ENCODE data around the gene PDIK1L.

Gene PDIK1L

GRCh38 chr1:26130695-26131094, 19.1 kb downstream of the PDIK1L start:
- no peak for DNase-seq (ENCODE audit: low read depth in 1 of 2, low spot score in 1 of 2)
- Histone ChIP-seq H3K4me3 (replicated peaks; ENCODE audit: insufficient read depth, low read length) (no peak overlapping the region), H3K27me3 (ENCODE audit: insufficient read depth, poor library complexity, severe bottlenecking) (no peaks in the 10 kb centered on the region), H3K27ac (replicated peaks) (no peak overlapping the region)
- TF ChIP-seq SPI1 (IDR thresholded peaks at IDR 0.05; ENCODE audit: borderline replicate concordance, low read depth), result no peak

- H3K27me3 ChIP-seq (ENCODE audit: insufficient read depth, poor library complexity, severe bottlenecking), result no peaks in the 10 kb centered on the region
- H3K27ac ChIP-seq (replicated peaks), result no peak overlapping the region
- TF ChIP-seq CTCF (IDR thresholded peaks at IDR 0.05; ENCODE audit: insufficient read depth, low read length), result no peak
- TF ChIP-seq POLR2AphosphoS5 (IDR thresholded peaks at IDR 0.05; ENCODE audit: low read depth), result no peak
- no peak for TF ChIP-seq SPI1 (IDR thresholded peaks at IDR 0.05; ENCODE audit: borderline replicate concordance, low read depth)
- TF ChIP-seq GABPA (IDR thresholded peaks at IDR 0.05; ENCODE audit: low read depth), result no peak
- TF ChIP-seq REST (IDR thresholded peaks at IDR 0.05; ENCODE audit: insufficient replicate concordance, low read depth), result no peak
- no peak for DNase-seq (ENCODE audit: low read depth in 1 of 2, low spot score in 1 of 2)
- no peak overlapping the region for H3K4me3 ChIP-seq (replicated peaks; ENCODE audit: insufficient read depth, low read length)
Measured at GRCh38 chr1:26132128-26132833, 20.7 kb downstream of the PDIK1L start.

GRCh38 chr1:26132834-26133167, 21.2 kb downstream of the PDIK1L start:
- no peak overlapping the region for H3K27ac ChIP-seq (replicated peaks)
- no peak overlapping the region for H3K4me3 ChIP-seq (replicated peaks; ENCODE audit: insufficient read depth, low read length)
- no peaks in the 10 kb centered on the region for H3K27me3 ChIP-seq (ENCODE audit: insufficient read depth, poor library complexity, severe bottlenecking)
- TF ChIP-seq SPI1 (IDR thresholded peaks at IDR 0.05; ENCODE audit: borderline replicate concordance, low read depth) (no peak), POLR2AphosphoS5 (IDR thresholded peaks at IDR 0.05; ENCODE audit: low read depth) (no peak), GABPA (IDR thresholded peaks at IDR 0.05; ENCODE audit: low read depth) (no peak), REST (IDR thresholded peaks at IDR 0.05; ENCODE audit: insufficient replicate concordance, low read depth) (no peak), CTCF (IDR thresholded peaks at IDR 0.05; ENCODE audit: insufficient read depth, low read length) (no peak)
- no peak for DNase-seq (ENCODE audit: low read depth in 1 of 2, low spot score in 1 of 2)

GRCh38 chr1:26134466-26134865, 22.8 kb downstream of the PDIK1L start:
- Histone ChIP-seq H3K4me3 (replicated peaks; ENCODE audit: insufficient read depth, low read length) (no peak overlapping the region), H3K27ac (replicated peaks) (no peak overlapping the region), H3K27me3 (ENCODE audit: insufficient read depth, poor library complexity, severe bottlenecking) (no peaks in the 10 kb centered on the region)
- no peak for DNase-seq (ENCODE audit: low read depth in 1 of 2, low spot score in 1 of 2)
- TF ChIP-seq POLR2AphosphoS5 (IDR thresholded peaks at IDR 0.05; ENCODE audit: low read depth), result no peak
- TF ChIP-seq GABPA (IDR thresholded peaks at IDR 0.05; ENCODE audit: low read depth), result no peak
- no peak for TF ChIP-seq REST (IDR thresholded peaks at IDR 0.05; ENCODE audit: insufficient replicate concordance, low read depth)
- no peak for TF ChIP-seq SPI1 (IDR thresholded peaks at IDR 0.05; ENCODE audit: borderline replicate concordance, low read depth)
- no peak for TF ChIP-seq CTCF (IDR thresholded peaks at IDR 0.05; ENCODE audit: insufficient read depth, low read length)
